Fibroblast of peridontal ligament (primary cell): ENCODE measurements around the gene COL3A1.

Experiments
- DNase-seq: peaks from one replicate; pipeline ENCODE4 v3.0.0-alpha.2; 2010; ENCODE audit errors: extremely low read depth

Gene COL3A1

GRCh38 chr2:188975497-188976102 is 1.4 kb downstream of the COL3A1 start:
- DNase-seq, result peak; percentile 97

GRCh38 chr2:188976545-188977268 is 2.5 kb downstream of the COL3A1 start:
- DNase-seq, result peak; percentile 86

GRCh38 chr2:188977317-188977716 is 3.1 kb downstream of the COL3A1 start:
- no peak for DNase-seq

GRCh38 chr2:188978291-188979081 is 4.3 kb downstream of the COL3A1 start:
- peak; percentile 83 for DNase-seq

GRCh38 chr2:188979187-188980114 is 5.3 kb downstream of the COL3A1 start:
- peak; percentile 51 for DNase-seq

- peak; percentile 89 for DNase-seq
Observed at GRCh38 chr2:188983427-188984064, 9.4 kb downstream of the COL3A1 start.

GRCh38 chr2:188984065-188984491 is 9.9 kb downstream of the COL3A1 start:
- DNase-seq, result peak; percentile 97

- DNase-seq, result peak; percentile 97
Observed at GRCh38 chr2:188984680-188985079, 10.5 kb downstream of the COL3A1 start.

- no peak for DNase-seq
Observed at GRCh38 chr2:188986839-188987238, 12.7 kb downstream of the COL3A1 start.

GRCh38 chr2:188993247-188993646 is 19.1 kb downstream of the COL3A1 start:
- DNase-seq, result no peak

- DNase-seq, result no peak
Observed at GRCh38 chr2:188997263-188997662, 23.1 kb downstream of the COL3A1 start.

GRCh38 chr2:189000221-189000620 is 26.0 kb downstream of the COL3A1 start:
- no peak for DNase-seq

- no peak for DNase-seq
Observed at GRCh38 chr2:189002079-189002478, 27.9 kb downstream of the COL3A1 start.

GRCh38 chr2:189008555-189009262 is 34.5 kb downstream of the COL3A1 start:
- DNase-seq, result no peak

GRCh38 chr2:189010536-189010935 is 36.4 kb downstream of the COL3A1 start:
- no peak for DNase-seq

GRCh38 chr2:189012351-189012750 is 38.2 kb downstream of the COL3A1 start:
- no peak for DNase-seq

- peak; percentile 59 for DNase-seq
Observed at GRCh38 chr2:189013031-189013430, 38.9 kb downstream of the COL3A1 start.

- DNase-seq, result peak; percentile 67
Observed at GRCh38 chr2:189013671-189014448, 39.7 kb downstream of the COL3A1 start.

GRCh38 chr2:189014449-189015138 is 40.4 kb downstream of the COL3A1 start:
- peak; percentile 89 for DNase-seq
